NB4 (cell line): Measurements from ENCODE around the gene CD300C.

Experiments
- DNase-seq: peaks from one replicate; pipeline ENCODE4 v3.0.0; 2010; ENCODE audit warnings: low read depth
- H3K4me3 ChIP-seq: one replicate; pipeline ENCODE4 v1.5.1; 2011; ENCODE audit warnings: mild to moderate bottlenecking, low read depth, low read length, moderate library complexity
- MAX ChIP-seq: IDR thresholded peaks from 2 replicates; pipeline ENCODE4 v1.6.1; 2011; ENCODE audit warnings: low read depth, low read length
- MYC ChIP-seq: IDR thresholded peaks from 2 replicates; pipeline ENCODE4 v1.6.1; 2011; ENCODE audit warnings: low read depth, low read length
- POLR2A ChIP-seq: IDR thresholded peaks from 2 replicates; pipeline ENCODE4 v1.6.1; 2011; ENCODE audit warnings: mild to moderate bottlenecking; ENCODE audit not compliant: insufficient read length; ENCODE audit errors: extremely low read depth
- TF ChIP-seq, protein P1 (sequence below): IDR thresholded peaks from one replicate; pipeline ENCODE4 v1.5.1; 2012; ENCODE audit warnings: low read depth, low read length

The CD300C gene

DNA sequence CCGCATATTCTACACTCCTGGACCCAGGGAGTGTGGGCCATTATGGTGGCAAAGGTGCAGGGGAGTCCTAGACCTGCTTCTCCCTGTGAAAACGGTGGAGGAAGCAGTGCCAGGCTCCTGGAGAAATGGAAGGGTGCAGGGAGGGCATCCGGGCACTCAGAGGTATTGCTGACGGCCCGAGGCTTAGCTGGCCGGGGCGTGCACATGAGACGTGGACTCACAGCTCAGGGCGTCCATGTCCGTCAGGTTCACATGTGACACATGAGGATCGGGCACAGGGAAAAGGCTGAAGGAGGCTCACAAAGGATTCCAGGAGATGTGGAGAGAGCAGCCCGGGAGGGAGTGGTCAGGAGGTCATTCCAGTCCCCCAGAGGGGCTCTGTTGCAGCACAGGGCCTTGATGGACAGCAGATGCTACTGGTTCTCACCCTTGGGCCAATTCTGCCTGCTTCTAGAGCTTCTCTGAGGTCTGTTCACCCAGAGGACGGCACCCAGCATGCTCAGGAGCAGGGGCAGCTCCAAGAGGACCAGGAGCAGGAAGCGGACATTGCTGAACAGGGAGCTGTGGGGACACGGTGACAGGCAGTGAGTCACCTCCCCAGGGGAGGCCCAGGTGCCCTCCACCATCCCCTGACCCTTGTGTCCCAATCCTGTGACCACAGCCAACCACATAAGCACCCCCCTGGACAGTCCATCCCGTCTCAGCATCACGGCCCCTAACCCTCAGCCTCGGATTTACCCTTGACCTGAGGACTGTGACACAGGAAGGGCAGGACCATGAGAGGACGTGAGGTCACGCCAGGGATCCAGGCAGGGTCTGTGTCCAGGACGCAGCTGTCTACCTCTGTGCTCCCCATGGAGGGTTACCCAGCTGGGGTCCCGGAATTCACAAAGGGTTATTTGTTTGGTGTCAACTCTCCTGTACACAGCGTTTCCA lies 4.5 kb downstream of the CD300C start:
- TF ChIP-seq, protein P1, sequence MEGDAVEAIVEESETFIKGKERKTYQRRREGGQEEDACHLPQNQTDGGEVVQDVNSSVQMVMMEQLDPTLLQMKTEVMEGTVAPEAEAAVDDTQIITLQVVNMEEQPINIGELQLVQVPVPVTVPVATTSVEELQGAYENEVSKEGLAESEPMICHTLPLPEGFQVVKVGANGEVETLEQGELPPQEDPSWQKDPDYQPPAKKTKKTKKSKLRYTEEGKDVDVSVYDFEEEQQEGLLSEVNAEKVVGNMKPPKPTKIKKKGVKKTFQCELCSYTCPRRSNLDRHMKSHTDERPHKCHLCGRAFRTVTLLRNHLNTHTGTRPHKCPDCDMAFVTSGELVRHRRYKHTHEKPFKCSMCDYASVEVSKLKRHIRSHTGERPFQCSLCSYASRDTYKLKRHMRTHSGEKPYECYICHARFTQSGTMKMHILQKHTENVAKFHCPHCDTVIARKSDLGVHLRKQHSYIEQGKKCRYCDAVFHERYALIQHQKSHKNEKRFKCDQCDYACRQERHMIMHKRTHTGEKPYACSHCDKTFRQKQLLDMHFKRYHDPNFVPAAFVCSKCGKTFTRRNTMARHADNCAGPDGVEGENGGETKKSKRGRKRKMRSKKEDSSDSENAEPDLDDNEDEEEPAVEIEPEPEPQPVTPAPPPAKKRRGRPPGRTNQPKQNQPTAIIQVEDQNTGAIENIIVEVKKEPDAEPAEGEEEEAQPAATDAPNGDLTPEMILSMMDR, result no peak
- TF ChIP-seq POLR2A (no peak), MAX (no peak), MYC (no peak)
- DNase-seq, result no peak
- H3K4me3 ChIP-seq, result no peak overlapping the region

DNA sequence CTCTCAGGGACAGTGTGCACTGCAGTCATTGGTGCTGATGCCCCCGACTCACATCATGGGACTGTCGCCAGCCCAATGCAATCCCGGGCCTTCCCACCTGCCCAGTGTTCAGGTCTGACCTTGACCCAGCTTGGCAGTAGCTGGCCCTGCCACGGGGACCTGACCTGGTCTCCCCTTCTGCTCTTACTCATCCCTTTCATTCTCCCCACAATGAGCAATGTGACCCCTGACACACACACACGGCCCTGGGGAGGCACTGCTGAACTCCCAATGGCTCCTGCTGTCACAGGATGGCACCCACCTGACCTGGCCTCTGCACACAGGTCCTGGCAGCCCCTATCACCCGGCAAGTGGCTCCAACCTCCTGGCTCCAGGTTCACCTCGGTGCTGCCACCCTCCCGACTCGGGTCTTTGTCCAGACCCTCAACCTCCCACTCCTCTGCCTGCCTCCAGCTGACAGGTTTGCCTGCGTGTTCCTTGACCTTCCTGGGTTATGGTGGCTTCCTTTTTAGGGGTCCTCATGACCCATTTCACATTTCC lies 6.6 kb downstream of the CD300C start:
- no peak overlapping the region for H3K4me3 ChIP-seq
- no peak for TF ChIP-seq POLR2A
- TF ChIP-seq, protein P1, result no peak
- no peak for TF ChIP-seq MYC
- TF ChIP-seq MAX, result no peak
- no peak for DNase-seq

DNA sequence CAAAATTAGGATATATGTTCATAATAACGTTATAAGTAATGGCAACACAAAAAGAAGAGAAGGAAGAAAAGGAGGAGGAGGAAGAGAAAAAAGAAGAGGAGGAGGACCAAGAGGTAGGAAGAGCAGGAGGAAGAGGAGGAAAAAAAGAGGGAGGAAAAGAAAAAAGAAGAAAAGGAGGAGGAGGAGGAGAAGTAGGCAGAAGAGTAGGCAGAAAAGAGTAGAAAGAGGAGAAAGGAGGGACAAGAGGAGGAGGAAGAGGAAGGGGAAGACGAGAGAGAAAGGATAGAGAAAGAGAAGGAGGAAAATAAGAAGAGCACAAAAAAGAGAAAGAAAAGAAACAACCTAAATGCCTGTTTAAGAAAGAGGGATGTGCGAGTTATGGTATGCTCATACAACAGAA lies 9.0 kb downstream of the CD300C start:
- H3K4me3 ChIP-seq, result no peak overlapping the region
- TF ChIP-seq, protein P1, result no peak
- TF ChIP-seq MYC, result no peak
- no peak for TF ChIP-seq POLR2A
- no peak for TF ChIP-seq MAX
- no peak for DNase-seq

GRCh38 chr17:74532115-74532514 lies 13.8 kb downstream of the CD300C start:
- peak overlapping the region; percentile 82 for H3K4me3 ChIP-seq
- peak; percentile 46 for TF ChIP-seq POLR2A
- peak; percentile 97 for TF ChIP-seq MYC
- peak; percentile 87 for TF ChIP-seq MAX
- TF ChIP-seq, protein P1, result no peak
- DNase-seq, result peak; percentile 95

GRCh38 chr17:74531231-74531761 lies 14.6 kb downstream of the CD300C start, which contains the start of gene CD300LB:
Gene CD300LB, minus strand, starts transcription at chr17:74531475. Its CDS starts 125 bp downstream, at chr17:74531350.
- H3K4me3 ChIP-seq, result peak within 1 kb of the TSS; percentile 82
- DNase-seq, result peak; percentile 44
- no peak for TF ChIP-seq POLR2A
- TF ChIP-seq, protein P1, result no peak
- no peak for TF ChIP-seq MYC
- TF ChIP-seq MAX, result no peak
